Loucy (cell line): ENCODE measurements around the gene DLGAP4.
A peak's percentile ranks its signal among the peaks of the same experiment; 100 is the strongest.

Source experiments
- H2AFZ ChIP-seq: fragments of 200-600 bp; sonication (generic); 2 replicates; pipeline ENCODE4 v1.6.0; 2016; ENCODE audit warnings: antibody characterized with exemption, mild to moderate bottlenecking, low read length, moderate library complexity
- H3F3A ChIP-seq: fragments of 200-600 bp; 2 replicates; pipeline ENCODE4 v1.6.0; 2016; ENCODE audit warnings: antibody characterized with exemption, low read depth, mild to moderate bottlenecking
- H3K27me3 ChIP-seq: fragments of 200-600 bp; sonication (generic); 2 replicates; pipeline ENCODE4 v1.6.1; 2014; ENCODE audit warnings: low read length, mild to moderate bottlenecking; ENCODE audit not compliant: insufficient read depth, poor library complexity, severe bottlenecking
- H3K36me3 ChIP-seq: fragments of 200-600 bp; sonication (generic); 2 replicates; pipeline ENCODE4 v1.6.1; 2016; ENCODE audit warnings: low read length; ENCODE audit not compliant: insufficient read depth
- H3K4me1 ChIP-seq: fragments of 200-600 bp; sonication (generic); 2 replicates; pipeline ENCODE4 v1.5.1; 2014; ENCODE audit warnings: low read length, mild to moderate bottlenecking; ENCODE audit not compliant: insufficient read depth, poor library complexity, severe bottlenecking
- H3K4me2 ChIP-seq: fragments of 200-600 bp; sonication (generic); 2 replicates; pipeline ENCODE4 v1.6.0; 2014; ENCODE audit warnings: antibody characterized with exemption, low read length, low read depth, mild to moderate bottlenecking; ENCODE audit not compliant: poor library complexity, severe bottlenecking
- H3K4me3 ChIP-seq: fragments of 200-600 bp; sonication (generic); 2 replicates; pipeline ENCODE4 v1.5.1; 2014; ENCODE audit warnings: low read length, mild to moderate bottlenecking, mixed read lengths; ENCODE audit not compliant: poor library complexity, severe bottlenecking
- H3K79me2 ChIP-seq: fragments of 200-600 bp; sonication (generic); 2 replicates; pipeline ENCODE4 v1.6.1; 2014; ENCODE audit warnings: low read length; ENCODE audit not compliant: insufficient read depth
- H3K9ac ChIP-seq: fragments of 200-600 bp; sonication (generic); 2 replicates; pipeline ENCODE4 v1.6.0; 2014; ENCODE audit warnings: mild to moderate bottlenecking, low read depth, low read length, moderate library complexity; ENCODE audit not compliant: poor library complexity, severe bottlenecking
- H3K9me2 ChIP-seq: fragments of 200-600 bp; sonication (generic); replicated peaks from 2 replicates; pipeline ENCODE4 v1.6.1; 2016; ENCODE audit warnings: low read depth, low read length, mixed read lengths
- H3K9me3 ChIP-seq: fragments of 200-600 bp; sonication (generic); 2 replicates; pipeline ENCODE4 v1.6.1; 2014; ENCODE audit warnings: mild to moderate bottlenecking, antibody characterized with exemption, low read length, low read depth; ENCODE audit not compliant: insufficient read depth
- H4K20me1 ChIP-seq: fragments of 200-600 bp; sonication (generic); 2 replicates; pipeline ENCODE4 v1.6.0; 2014; ENCODE audit warnings: antibody characterized with exemption, low read length, mild to moderate bottlenecking; ENCODE audit not compliant: insufficient read depth, poor library complexity, severe bottlenecking
- CTCF ChIP-seq: fragments of 200-600 bp; sonication (generic); conservative IDR thresholded peaks from 2 replicates; pipeline ENCODE4 v1.5.1; 2014; ENCODE audit warnings: mild to moderate bottlenecking, antibody characterized with exemption, low read length
- EZH2phosphoT487 ChIP-seq: fragments of 200-600 bp; IDR thresholded peaks from 2 replicates; pipeline ENCODE4 v1.6.1; 2018; ENCODE audit warnings: antibody characterized with exemption, mild to moderate bottlenecking, moderate library complexity, borderline replicate concordance

Gene DLGAP4

GRCh38 chr20:36490191-36490590 lies 184.1 kb downstream of the DLGAP4 start:
- Histone ChIP-seq H3F3A (no peaks in the 10 kb centered on the region), H3K4me2 (no peak overlapping the region), H3K4me1 (peaks cover 20% of the 10 kb centered on the region), H3K4me3 (no peak overlapping the region), H3K79me2 (peaks cover 16% of the 10 kb centered on the region; the same call in 1 of the 2 replicates), H3K9ac (no peak overlapping the region), H3K9me3 (no peaks in the 10 kb centered on the region), H3K36me3 (no peaks in the 10 kb centered on the region), H3K9me2 (no peaks in the 10 kb centered on the region), H3K27me3 (no peaks in the 10 kb centered on the region), H2AFZ (no peak overlapping the region), H4K20me1 (peaks cover 5% of the 10 kb centered on the region)
- TF ChIP-seq EZH2phosphoT487, result no peak

- H3K36me3 ChIP-seq, result peaks cover 4% of the 10 kb centered on the region; the same call in 1 of the 2 replicates
- H3F3A ChIP-seq, result no peaks in the 10 kb centered on the region
- peak overlapping the region; percentile 65 for H3K9ac ChIP-seq
- peak overlapping the region; percentile 47; the same call in 1 of the 2 replicates for H2AFZ ChIP-seq
- no peaks in the 10 kb centered on the region for H3K9me2 ChIP-seq
- H4K20me1 ChIP-seq, result peaks cover 5% of the 10 kb centered on the region
- TF ChIP-seq CTCF, result no peak
- TF ChIP-seq EZH2phosphoT487, result no peak
- H3K27me3 ChIP-seq, result no peaks in the 10 kb centered on the region
- peaks cover 20% of the 10 kb centered on the region for H3K4me1 ChIP-seq
- peak overlapping the region; percentile 49 for H3K4me3 ChIP-seq
- peaks cover 12% of the 10 kb centered on the region; the same call in 1 of the 2 replicates for H3K79me2 ChIP-seq
- peak overlapping the region; percentile 67 for H3K4me2 ChIP-seq
- no peaks in the 10 kb centered on the region for H3K9me3 ChIP-seq
Observed at GRCh38 chr20:36491901-36492617, 185.9 kb downstream of the DLGAP4 start.

- Histone ChIP-seq H4K20me1 (peaks cover 5% of the 10 kb centered on the region), H2AFZ (no peak overlapping the region), H3K9me3 (no peaks in the 10 kb centered on the region), H3K4me2 (peak overlapping the region; percentile 67), H3K4me3 (no peak overlapping the region), H3K79me2 (peaks cover 12% of the 10 kb centered on the region; the same call in 1 of the 2 replicates), H3K4me1 (peaks cover 20% of the 10 kb centered on the region), H3K27me3 (no peaks in the 10 kb centered on the region), H3F3A (no peaks in the 10 kb centered on the region), H3K36me3 (peaks cover 16% of the 10 kb centered on the region; the same call in 1 of the 2 replicates), H3K9ac (peak overlapping the region; percentile 65), H3K9me2 (no peaks in the 10 kb centered on the region)
- TF ChIP-seq EZH2phosphoT487 (no peak), CTCF (peak; percentile 62)
Observed at GRCh38 chr20:36493051-36493800, 187.1 kb downstream of the DLGAP4 start.
